H9 (cell line): ENCODE data around the gene ACTN1. TPM values are rescaled to one million over a fixed set of nuclear protein-coding genes. Genes with fewer than 3 reads are reported as not detected.
"Not testable (repeated sequence)": the region's sequence is repeated elsewhere in the genome, so short reads cannot be mapped to it uniquely, and the experiment has no call there.

Source experiments
- DNase-seq: peaks from one replicate; pipeline ENCODE4 v3.0.0-alpha.2; 2017
- H2AFZ ChIP-seq: one replicate; pipeline ENCODE4 v1.6.1; 2013; ENCODE audit warnings: mild to moderate bottlenecking, low read length, control low read depth, moderate library complexity
- H2AK5ac ChIP-seq: 2 replicates; pipeline ENCODE4 v1.6.1; 2013; ENCODE audit warnings: low read length, control low read depth, mixed read lengths; ENCODE audit not compliant: insufficient read length
- H2BK120ac ChIP-seq: one replicate; pipeline ENCODE4 v1.6.1; 2013; ENCODE audit warnings: low read depth, mild to moderate bottlenecking, low read length, control low read depth, inconsistent platforms; ENCODE audit not compliant: poor library complexity, severe bottlenecking
- H2BK12ac ChIP-seq: 2 replicates; pipeline ENCODE4 v1.6.1; 2013; ENCODE audit warnings: low read length, control low read depth, mixed read lengths, low read depth; ENCODE audit not compliant: insufficient read length
- H2BK15ac ChIP-seq: 2 replicates; pipeline ENCODE4 v1.6.1; 2013; ENCODE audit warnings: low read depth, low read length, control low read depth
- H2BK20ac ChIP-seq: one replicate; pipeline ENCODE4 v1.6.1; 2013; ENCODE audit warnings: low read depth, mild to moderate bottlenecking, low read length, control low read depth, inconsistent platforms; ENCODE audit not compliant: poor library complexity, severe bottlenecking
- H2BK5ac ChIP-seq: 2 replicates; pipeline ENCODE4 v1.6.1; 2013; ENCODE audit warnings: low read length, control low read depth, mixed read lengths; ENCODE audit not compliant: insufficient read length
- H3K14ac ChIP-seq: 2 replicates; pipeline ENCODE4 v1.6.1; 2013; ENCODE audit warnings: low read length, control low read depth; ENCODE audit not compliant: insufficient read depth
- H3K18ac ChIP-seq: 2 replicates; pipeline ENCODE4 v1.6.1; 2013; ENCODE audit warnings: low read depth, mild to moderate bottlenecking, mixed read lengths, low read length, control low read depth; ENCODE audit not compliant: insufficient read length
- H3K23ac ChIP-seq: 2 replicates; pipeline ENCODE4 v1.6.1; 2013; ENCODE audit warnings: low read length, control low read depth, mixed read lengths, low read depth; ENCODE audit not compliant: insufficient read length
- H3K23me2 ChIP-seq: 2 replicates; pipeline ENCODE4 v1.6.1; 2013; ENCODE audit warnings: low read depth, mild to moderate bottlenecking, mixed read lengths, low read length, control low read depth; ENCODE audit not compliant: insufficient read length, poor library complexity, severe bottlenecking
- H3K27ac ChIP-seq: 2 replicates; pipeline ENCODE4 v1.5.1; 2013; ENCODE audit warnings: low read length, control low read depth, mixed read lengths, low read depth; ENCODE audit not compliant: insufficient read length
- H3K27me3 ChIP-seq: 2 replicates; pipeline ENCODE4 v1.6.1; 2013; ENCODE audit warnings: low read length, control low read depth, inconsistent platforms; ENCODE audit not compliant: insufficient read depth
- H3K4ac ChIP-seq: 2 replicates; pipeline ENCODE4 v1.6.1; 2013; ENCODE audit warnings: low read depth, mild to moderate bottlenecking, control low read depth, inconsistent platforms, low read length, moderate library complexity
- H3K4me1 ChIP-seq: 2 replicates; pipeline ENCODE4 v1.6.1; 2013; ENCODE audit warnings: low read length, control low read depth, inconsistent platforms; ENCODE audit not compliant: insufficient read depth
- H3K4me2 ChIP-seq: 2 replicates; pipeline ENCODE4 v1.6.1; 2013; ENCODE audit warnings: low read length, control low read depth, mixed read lengths; ENCODE audit not compliant: insufficient read length, insufficient read depth
- H3K56ac ChIP-seq: 2 replicates; pipeline ENCODE4 v1.6.1; 2013; ENCODE audit warnings: low read depth, mild to moderate bottlenecking, mixed read lengths, low read length, control low read depth; ENCODE audit not compliant: insufficient read length
- H3K79me1 ChIP-seq: 2 replicates; pipeline ENCODE4 v1.6.1; 2013; ENCODE audit warnings: low read depth, mild to moderate bottlenecking, moderate library complexity, low read length, control low read depth, inconsistent platforms; ENCODE audit not compliant: insufficient read depth, poor library complexity, severe bottlenecking
- H3K79me2 ChIP-seq: 2 replicates; pipeline ENCODE4 v1.6.1; 2013; ENCODE audit warnings: low read length, control low read depth, inconsistent platforms; ENCODE audit not compliant: insufficient read depth
- H3K9ac ChIP-seq: 2 replicates; pipeline ENCODE4 v1.6.1; 2013; ENCODE audit warnings: low read length, control low read depth, mixed read lengths; ENCODE audit not compliant: insufficient read length; ENCODE audit errors: extremely low read depth
- H3K9me3 ChIP-seq: one replicate; pipeline ENCODE4 v1.6.1; 2013; ENCODE audit warnings: low read depth, low read length, inconsistent platforms; ENCODE audit not compliant: control insufficient read depth
- H3T11ph ChIP-seq: one replicate; pipeline ENCODE4 v1.6.1; 2013; ENCODE audit warnings: mild to moderate bottlenecking, low read length, control low read depth, inconsistent platforms
- H4K20me1 ChIP-seq: one replicate; pipeline ENCODE4 v1.6.1; 2013; ENCODE audit not compliant: control insufficient read depth, insufficient read length, insufficient read depth
- H4K5ac ChIP-seq: 2 replicates; pipeline ENCODE4 v1.6.1; 2013; ENCODE audit warnings: low read depth, mild to moderate bottlenecking, mixed read lengths, low read length, control low read depth; ENCODE audit not compliant: insufficient read length
- H4K8ac ChIP-seq: replicated peaks from 2 replicates; pipeline ENCODE4 v1.6.1; 2013; ENCODE audit warnings: low read length, control low read depth, mixed read lengths, low read depth; ENCODE audit not compliant: insufficient read length
- H4K91ac ChIP-seq: 2 replicates; pipeline ENCODE4 v1.6.1; 2013; ENCODE audit warnings: low read depth, mild to moderate bottlenecking, moderate library complexity, mixed read lengths, low read length, control low read depth; ENCODE audit not compliant: insufficient read length
- H3K27ac Mint-ChIP-seq, 3 experiments: 2 replicates in 2 of 3; 3 replicates in 1 of 3; pipeline ENCODE4 v1.8.0; 2020 to 2021; ENCODE audit warnings: mixed read lengths in 3 of 3, mild to moderate bottlenecking in 1 of 3, moderate library complexity in 1 of 3
- H3K27me3 Mint-ChIP-seq: 2 replicates; pipeline ENCODE4 v1.8.0; 2021; ENCODE audit warnings: low read depth, mild to moderate bottlenecking, moderate library complexity, mixed read lengths
- H3K36me3 Mint-ChIP-seq, 3 experiments: 2 replicates in 2 of 3; 3 replicates in 1 of 3; pipeline ENCODE4 v1.8.0; 2020 to 2021; ENCODE audit warnings: low read depth in 3 of 3, mixed read lengths in 3 of 3; ENCODE audit not compliant: insufficient read depth in 1 of 3
- H3K4me1 Mint-ChIP-seq, 2 experiments: 2 replicates each; pipeline ENCODE4 v1.8.0; 2020; ENCODE audit warnings: mixed read lengths in 2 of 2
- H3K4me3 Mint-ChIP-seq, 2 experiments: 2 replicates in 1 of 2; 3 replicates in 1 of 2; pipeline ENCODE4 v1.8.0; 2020 to 2021; ENCODE audit warnings: mild to moderate bottlenecking in 2 of 2, mixed read lengths in 2 of 2, moderate library complexity in 1 of 2
- H3K9me3 Mint-ChIP-seq, 2 experiments: 2 replicates in 1 of 2; 3 replicates in 1 of 2; pipeline ENCODE4 v1.8.0; 2020; ENCODE audit warnings: mild to moderate bottlenecking in 2 of 2, mixed read lengths in 2 of 2, moderate library complexity in 1 of 2
- WGBS: extraction: QIAGEN DNeasy Blood & Tissue Kit; methylation state at CpG from one replicate; pipeline ENCODE4 v1.1.7; 2013; ENCODE audit warnings: missing lambda C conversion rate, low lambda C conversion rate, mixed read lengths; ENCODE audit not compliant: insufficient read length; ENCODE audit errors: extremely low coverage; 5-methylcytosine and 5-hydroxymethylcytosine counted together
- total RNA-seq: library from RNA; stranded (reverse); gene quantifications from 2 replicates; pipeline ENCODE4 v1.2.1, GENCODE V29; 2021
- TF ChIP-seq, protein P1 (sequence below): fragments of 200-600 bp; sonication (generic); conservative IDR thresholded peaks from 3 replicates; pipeline ENCODE4 v1.8.0; 2021; ENCODE audit warnings: antibody characterized with exemption, mild to moderate bottlenecking

Gene ACTN1
- total RNA-seq, 1 experiment from 2014 or later, result 219 TPM

DNA sequence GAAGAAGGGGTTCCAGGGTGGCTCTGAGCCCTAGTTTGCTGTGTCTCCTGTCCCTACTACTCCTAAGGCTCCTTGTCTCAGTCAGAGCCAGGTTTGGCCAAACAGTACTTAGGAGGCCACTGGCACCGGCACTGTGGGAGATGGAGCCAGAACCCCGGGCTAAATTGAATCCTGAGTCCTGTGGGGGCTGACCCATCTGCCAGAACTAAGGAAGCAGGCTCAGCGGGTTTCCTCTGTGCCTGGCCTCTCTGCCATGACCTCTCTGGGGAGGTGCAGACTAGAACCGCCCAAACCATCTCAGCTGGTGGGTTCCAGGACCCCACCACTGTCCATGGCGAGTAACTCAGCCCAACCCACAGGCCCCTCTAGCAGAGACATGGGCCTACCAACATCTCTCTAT lies 5.5 kb downstream of the ACTN1 start:
- H2AFZ ChIP-seq, result no peak overlapping the region
- no peak overlapping the region for H3K27ac Mint-ChIP-seq
- no peak overlapping the region for H3K4me2 ChIP-seq
- H3K4ac ChIP-seq, result no peak overlapping the region
- no peaks in the 10 kb centered on the region for H3K9me3 Mint-ChIP-seq
- WGBS, result no CpG with 5 or more reads among the region's 5 CpGs
- peaks cover 78% of the 10 kb centered on the region for H3K79me2 ChIP-seq
- no peak for DNase-seq
- no peak overlapping the region for H2BK5ac ChIP-seq
- no peaks in the 10 kb centered on the region for H3K27me3 ChIP-seq
- no peaks in the 10 kb centered on the region for H3K9me3 ChIP-seq
- H3K27ac ChIP-seq, result no peak overlapping the region
- TF ChIP-seq, protein P1, sequence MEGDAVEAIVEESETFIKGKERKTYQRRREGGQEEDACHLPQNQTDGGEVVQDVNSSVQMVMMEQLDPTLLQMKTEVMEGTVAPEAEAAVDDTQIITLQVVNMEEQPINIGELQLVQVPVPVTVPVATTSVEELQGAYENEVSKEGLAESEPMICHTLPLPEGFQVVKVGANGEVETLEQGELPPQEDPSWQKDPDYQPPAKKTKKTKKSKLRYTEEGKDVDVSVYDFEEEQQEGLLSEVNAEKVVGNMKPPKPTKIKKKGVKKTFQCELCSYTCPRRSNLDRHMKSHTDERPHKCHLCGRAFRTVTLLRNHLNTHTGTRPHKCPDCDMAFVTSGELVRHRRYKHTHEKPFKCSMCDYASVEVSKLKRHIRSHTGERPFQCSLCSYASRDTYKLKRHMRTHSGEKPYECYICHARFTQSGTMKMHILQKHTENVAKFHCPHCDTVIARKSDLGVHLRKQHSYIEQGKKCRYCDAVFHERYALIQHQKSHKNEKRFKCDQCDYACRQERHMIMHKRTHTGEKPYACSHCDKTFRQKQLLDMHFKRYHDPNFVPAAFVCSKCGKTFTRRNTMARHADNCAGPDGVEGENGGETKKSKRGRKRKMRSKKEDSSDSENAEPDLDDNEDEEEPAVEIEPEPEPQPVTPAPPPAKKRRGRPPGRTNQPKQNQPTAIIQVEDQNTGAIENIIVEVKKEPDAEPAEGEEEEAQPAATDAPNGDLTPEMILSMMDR, result no peak
- H3T11ph ChIP-seq, result no peak overlapping the region
- H2BK20ac ChIP-seq, result no peak overlapping the region
- no peak overlapping the region for H3K23ac ChIP-seq
- H3K9ac ChIP-seq, result no peak overlapping the region
- H3K4me1 ChIP-seq, result peaks cover 28% of the 10 kb centered on the region
- no peak overlapping the region for H4K91ac ChIP-seq
- no peak overlapping the region for H3K4me3 Mint-ChIP-seq
- H2AK5ac ChIP-seq, result no peak overlapping the region
- no peak overlapping the region for H4K8ac ChIP-seq
- peaks cover 13% of the 10 kb centered on the region for H3K79me1 ChIP-seq
- peaks cover 30 to 60% (median 50%) of the 10 kb centered on the region in 3 experiments for H3K36me3 Mint-ChIP-seq
- peaks cover 11% of the 10 kb centered on the region for H3K23me2 ChIP-seq
- H3K4me1 Mint-ChIP-seq, result peaks cover 65 to 70% of the 10 kb centered on the region in 2 experiments
- H2BK120ac ChIP-seq, result no peak overlapping the region
- H3K14ac ChIP-seq, result no peak overlapping the region
- no peak overlapping the region for H2BK15ac ChIP-seq
- H4K20me1 ChIP-seq, result peaks cover 4% of the 10 kb centered on the region
- H3K27me3 Mint-ChIP-seq, result no peaks in the 10 kb centered on the region
- no peak overlapping the region for H3K56ac ChIP-seq
- no peak overlapping the region for H2BK12ac ChIP-seq
- H4K5ac ChIP-seq, result no peak overlapping the region
- H3K18ac ChIP-seq, result no peak overlapping the region

DNA sequence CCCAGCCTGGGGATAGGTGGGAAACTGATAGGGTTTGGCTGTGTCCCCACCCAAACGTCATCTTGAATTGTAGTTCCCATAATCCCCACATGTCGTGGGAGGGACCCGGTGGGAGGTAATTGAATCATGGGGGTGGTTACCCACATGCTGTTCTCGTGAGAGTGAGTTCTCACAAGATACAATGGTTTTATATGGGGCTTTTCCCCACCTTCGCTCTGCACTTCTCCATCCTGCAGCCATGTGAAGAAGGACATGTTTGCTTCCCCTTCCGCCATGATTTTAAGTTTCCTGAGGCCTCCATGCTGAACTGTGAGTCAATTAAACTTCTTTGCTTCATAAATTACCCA lies 5.9 kb downstream of the ACTN1 start:
- H3K4me2 ChIP-seq, H4K5ac ChIP-seq, H3T11ph ChIP-seq, H2BK15ac ChIP-seq, H3K23ac ChIP-seq, H2BK120ac ChIP-seq, H3K14ac ChIP-seq, H3K9me3 Mint-ChIP-seq, H2AK5ac ChIP-seq, H3K9me3 ChIP-seq, H4K91ac ChIP-seq, H4K8ac ChIP-seq, H3K56ac ChIP-seq, H3K9ac ChIP-seq, H3K4me3 Mint-ChIP-seq, H3K4ac ChIP-seq, H3K18ac ChIP-seq, DNase-seq, H2BK20ac ChIP-seq, H3K27me3 ChIP-seq, H2BK5ac ChIP-seq, H3K27me3 Mint-ChIP-seq, H2AFZ ChIP-seq, H4K20me1 ChIP-seq, H3K27ac Mint-ChIP-seq, H2BK12ac ChIP-seq, H3K27ac ChIP-seq: not testable (repeated sequence)
- Histone ChIP-seq H3K79me2 (peaks cover 82% of the 10 kb centered on the region), H3K23me2 (peaks cover 11% of the 10 kb centered on the region), H3K4me1 (peaks cover 28% of the 10 kb centered on the region), H3K79me1 (peaks cover 13% of the 10 kb centered on the region)
- Mint-ChIP-seq H3K36me3 (peaks cover 30 to 60% (median 50%) of the 10 kb centered on the region in 3 experiments), H3K4me1 (peaks cover 67 to 72% of the 10 kb centered on the region in 2 experiments)
- WGBS, result no CpG with 5 or more reads among the region's 6 CpGs
